K562 (cell line): Measurements from ENCODE around the gene LCA5L. TPM values are rescaled to one million over a fixed set of nuclear protein-coding genes. Genes with fewer than 3 reads are reported as not detected.

Experiments
- ESRRB ChIP-seq: fragments of 250-450 bp; sonication (Bioruptor Pico); IDR thresholded peaks from 2 replicates; pipeline ENCODE4 v1.5.0; 2020; ENCODE audit warnings: mild to moderate bottlenecking, moderate library complexity, borderline replicate concordance
- FUS ChIP-seq: fragments of 200-400 bp; formaldehyde crosslinking; optimal IDR thresholded peaks from 2 replicates; pipeline ENCODE3; 2017; ENCODE audit warnings: low read depth, low read length
- MAFG ChIP-seq: fragments of 450-650 bp; conservative IDR thresholded peaks from 2 replicates; pipeline ENCODE4 v1.6.1; 2016; ENCODE audit warnings: missing genetic modification characterization, missing compliant biosample characterization
- POLR2AphosphoS2 ChIP-seq: IDR thresholded peaks from 2 replicates; pipeline ENCODE4 v1.6.1; 2012; ENCODE audit warnings: low read length, improper control_type of control experiment
- ZBTB40 ChIP-seq, 2 experiments: fragments of 450-650 bp in 1 of 2; sonication (generic) in 1 of 2; formaldehyde crosslinking in 1 of 2; IDR thresholded peaks; 2 replicates each; pipeline versions ENCODE4 v1.7.1 to v1.9.0; 2016 to 2022; ENCODE audit warnings: inconsistent platforms in 1 of 2, mild to moderate bottlenecking in 1 of 2, missing genetic modification reagents in 1 of 2
- ZNF239 ChIP-seq: fragments of 250-450 bp; sonication (Bioruptor Pico); IDR thresholded peaks from 2 replicates; pipeline ENCODE4 v1.4.0; 2020; ENCODE audit warnings: mild to moderate bottlenecking
- ZNF764 ChIP-seq: fragments of 250-450 bp; sonication (Bioruptor Pico); IDR thresholded peaks from 2 replicates; pipeline ENCODE4 v1.4.0; 2020; ENCODE audit warnings: low read depth, mild to moderate bottlenecking, moderate library complexity
- polyA plus RNA-seq, 8 experiments: library from polyadenylated mRNA; depleted of rRNA in 4 of 8; stranded (reverse) in 5 of 8; unstranded in 3 of 8; fragments of >200 nt; fragmentation: Nextera tagmentation in 2 of 8; fragmentation: Illumina TruSeq in 1 of 8; extraction: Ambion mirVana in 2 of 8; extraction: Trizol in 1 of 8; gene quantifications; 2 replicates each; pipeline versions ENCODE4 v1.2.1 to v1.2.3, GENCODE V29; 2011 to 2014; ENCODE audit warnings: inconsistent platforms in 1 of 8, missing spikeins in 1 of 8
- total RNA-seq, 7 experiments: library from RNA; depleted of rRNA in 6 of 7; stranded (reverse); fragments of >200 nt in 6 of 7; fragmentation: Illumina TruSeq in 2 of 7; extraction: Trizol in 2 of 7; gene quantifications; 2 replicates each; pipeline versions ENCODE4 v1.2.1 to v1.2.3, GENCODE V29; 2011 to 2021; ENCODE audit warnings: low replicate concordance in 1 of 7
- TF ChIP-seq, protein P1 (sequence below): fragments of 450-650 bp; IDR thresholded peaks from 2 replicates; pipeline ENCODE4 v1.6.1; 2016; ENCODE audit warnings: low read depth
- TF ChIP-seq, protein P2 (sequence below): fragments of 450-650 bp; formaldehyde crosslinking; conservative IDR thresholded peaks from 2 replicates; pipeline ENCODE4 v1.4.0; 2022; ENCODE audit warnings: mild to moderate bottlenecking, missing genetic modification characterization

Gene LCA5L
- total and polyA plus RNA-seq, 9 of the 15 experiments (the other 6 are each of a cell fraction or from before 2014, with no cell fraction given): 1.8 to 4.9 (median 3.8) TPM

- TF ChIP-seq ZBTB40 (IDR thresholded peaks at IDR 0.05): no peak
- no peak for TF ChIP-seq ZBTB40 (CRISPR knock-in tag; IDR thresholded peaks at IDR 0.05)
- no peak for TF ChIP-seq MAFG
- no peak for TF ChIP-seq FUS
- no peak for TF ChIP-seq POLR2AphosphoS2
- peak; percentile 89 for TF ChIP-seq ZNF239 (CRISPR knock-in tag)
- no peak for TF ChIP-seq ZNF764
- no peak for TF ChIP-seq ESRRB
- TF ChIP-seq, protein P1, sequence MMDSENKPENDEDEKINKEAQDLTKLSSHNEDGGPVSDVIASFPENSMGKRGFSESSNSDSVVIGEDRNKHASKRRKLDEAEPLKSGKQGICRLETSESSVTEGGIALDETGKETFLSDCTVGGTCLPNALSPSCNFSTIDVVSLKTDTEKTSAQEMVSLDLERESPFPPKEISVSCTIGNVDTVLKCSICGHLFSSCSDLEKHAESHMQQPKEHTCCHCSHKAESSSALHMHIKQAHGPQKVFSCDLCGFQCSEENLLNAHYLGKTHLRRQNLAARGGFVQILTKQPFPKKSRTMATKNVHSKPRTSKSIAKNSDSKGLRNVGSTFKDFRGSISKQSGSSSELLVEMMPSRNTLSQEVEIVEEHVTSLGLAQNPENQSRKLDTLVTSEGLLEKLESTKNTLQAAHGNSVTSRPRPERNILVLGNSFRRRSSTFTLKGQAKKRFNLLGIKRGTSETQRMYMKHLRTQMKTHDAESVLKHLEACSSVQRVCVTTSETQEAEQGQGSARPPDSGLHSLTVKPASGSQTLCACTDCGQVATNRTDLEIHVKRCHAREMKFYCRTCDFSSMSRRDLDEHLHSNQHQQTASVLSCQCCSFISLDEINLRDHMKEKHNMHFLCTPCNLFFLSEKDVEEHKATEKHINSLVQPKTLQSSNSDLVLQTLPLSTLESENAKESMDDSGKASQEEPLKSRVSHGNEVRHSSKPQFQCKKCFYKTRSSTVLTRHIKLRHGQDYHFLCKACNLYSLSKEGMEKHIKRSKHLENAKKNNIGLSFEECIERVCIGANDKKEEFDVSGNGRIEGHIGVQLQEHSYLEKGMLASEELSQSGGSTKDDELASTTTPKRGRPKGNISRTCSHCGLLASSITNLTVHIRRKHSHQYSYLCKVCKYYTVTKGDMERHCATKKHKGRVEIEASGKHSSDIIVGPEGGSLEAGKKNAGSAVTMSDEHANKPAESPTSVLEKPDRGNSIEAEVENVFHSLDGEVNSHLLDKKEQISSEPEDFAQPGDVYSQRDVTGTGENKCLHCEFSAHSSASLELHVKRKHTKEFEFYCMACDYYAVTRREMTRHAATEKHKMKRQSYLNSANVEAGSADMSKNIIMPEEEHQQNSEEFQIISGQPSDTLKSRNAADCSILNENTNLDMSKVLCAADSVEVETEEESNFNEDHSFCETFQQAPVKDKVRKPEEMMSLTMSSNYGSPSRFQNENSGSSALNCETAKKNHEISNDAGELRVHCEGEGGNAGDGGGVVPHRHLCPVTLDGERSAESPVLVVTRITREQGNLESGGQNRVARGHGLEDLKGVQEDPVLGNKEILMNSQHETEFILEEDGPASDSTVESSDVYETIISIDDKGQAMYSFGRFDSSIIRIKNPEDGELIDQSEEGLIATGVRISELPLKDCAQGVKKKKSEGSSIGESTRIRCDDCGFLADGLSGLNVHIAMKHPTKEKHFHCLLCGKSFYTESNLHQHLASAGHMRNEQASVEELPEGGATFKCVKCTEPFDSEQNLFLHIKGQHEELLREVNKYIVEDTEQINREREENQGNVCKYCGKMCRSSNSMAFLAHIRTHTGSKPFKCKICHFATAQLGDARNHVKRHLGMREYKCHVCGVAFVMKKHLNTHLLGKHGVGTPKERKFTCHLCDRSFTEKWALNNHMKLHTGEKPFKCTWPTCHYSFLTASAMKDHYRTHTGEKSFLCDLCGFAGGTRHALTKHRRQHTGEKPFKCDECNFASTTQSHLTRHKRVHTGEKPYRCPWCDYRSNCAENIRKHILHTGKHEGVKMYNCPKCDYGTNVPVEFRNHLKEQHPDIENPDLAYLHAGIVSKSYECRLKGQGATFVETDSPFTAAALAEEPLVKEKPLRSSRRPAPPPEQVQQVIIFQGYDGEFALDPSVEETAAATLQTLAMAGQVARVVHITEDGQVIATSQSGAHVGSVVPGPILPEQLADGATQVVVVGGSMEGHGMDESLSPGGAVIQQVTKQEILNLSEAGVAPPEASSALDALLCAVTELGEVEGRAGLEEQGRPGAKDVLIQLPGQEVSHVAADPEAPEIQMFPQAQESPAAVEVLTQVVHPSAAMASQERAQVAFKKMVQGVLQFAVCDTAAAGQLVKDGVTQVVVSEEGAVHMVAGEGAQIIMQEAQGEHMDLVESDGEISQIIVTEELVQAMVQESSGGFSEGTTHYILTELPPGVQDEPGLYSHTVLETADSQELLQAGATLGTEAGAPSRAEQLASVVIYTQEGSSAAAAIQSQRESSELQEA: no peak
- TF ChIP-seq, protein P2, sequence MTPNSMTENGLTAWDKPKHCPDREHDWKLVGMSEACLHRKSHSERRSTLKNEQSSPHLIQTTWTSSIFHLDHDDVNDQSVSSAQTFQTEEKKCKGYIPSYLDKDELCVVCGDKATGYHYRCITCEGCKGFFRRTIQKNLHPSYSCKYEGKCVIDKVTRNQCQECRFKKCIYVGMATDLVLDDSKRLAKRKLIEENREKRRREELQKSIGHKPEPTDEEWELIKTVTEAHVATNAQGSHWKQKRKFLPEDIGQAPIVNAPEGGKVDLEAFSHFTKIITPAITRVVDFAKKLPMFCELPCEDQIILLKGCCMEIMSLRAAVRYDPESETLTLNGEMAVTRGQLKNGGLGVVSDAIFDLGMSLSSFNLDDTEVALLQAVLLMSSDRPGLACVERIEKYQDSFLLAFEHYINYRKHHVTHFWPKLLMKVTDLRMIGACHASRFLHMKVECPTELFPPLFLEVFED (CRISPR knock-in tag): no peak
These were observed 86.2 kb downstream of the LCA5L start (continued) for GRCh38 chr21:39359382-39359781.
